HG03520 (cell line): Measurements from ENCODE around the gene MMRN2.
A peak's percentile ranks its signal among the peaks of the same experiment; 100 is the strongest.
"Not testable (repeated sequence)": the region's sequence is repeated elsewhere in the genome, so short reads cannot be mapped to it uniquely, and the experiment has no call there.

ENCODE experiments used
- ATAC-seq: cut with Tn5 transposase; IDR thresholded peaks from one replicate; pipeline ENCODE4 v1.9.1; 2021; ENCODE audit warnings: mild to moderate bottlenecking, moderate library complexity; ENCODE audit not compliant: unreplicated experiment

MMRN2 gene

GRCh38 chr10:86957471-86958115, at the start of gene MMRN2:
TSS of gene MMRN2 (minus strand) at chr10:86957615. CDS start at chr10:86957541, 74 bp downstream.
- ATAC-seq = no peak

GRCh38 chr10:87007124-87007523, 49.7 kb upstream of the MMRN2 start:
- ATAC-seq = not testable (repeated sequence)

- no peak for ATAC-seq
These were observed 43.1 kb upstream of the MMRN2 start for GRCh38 chr10:87000491-87000890.

GRCh38 chr10:86999802-87000403, 42.5 kb upstream of the MMRN2 start:
- ATAC-seq = not testable (repeated sequence)

GRCh38 chr10:86992929-86993328, 35.5 kb upstream of the MMRN2 start:
- no peak for ATAC-seq

GRCh38 chr10:86992456-86992855, 35.0 kb upstream of the MMRN2 start:
- ATAC-seq = no peak

- ATAC-seq = not testable (repeated sequence)
These were observed 33.9 kb upstream of the MMRN2 start for GRCh38 chr10:86991362-86991761.

GRCh38 chr10:86988520-86988919, 31.1 kb upstream of the MMRN2 start:
- ATAC-seq = no peak

- ATAC-seq = not testable (repeated sequence)
These were observed 27.1 kb upstream of the MMRN2 start for GRCh38 chr10:86984498-86984897.

- no peak for ATAC-seq
These were observed 24.3 kb upstream of the MMRN2 start for GRCh38 chr10:86981716-86982115.

- ATAC-seq = not testable (repeated sequence)
These were observed 23.6 kb upstream of the MMRN2 start for GRCh38 chr10:86981020-86981419.

GRCh38 chr10:86979977-86980448, 22.6 kb upstream of the MMRN2 start:
- no peak for ATAC-seq

- ATAC-seq = no peak
These were observed 21.9 kb upstream of the MMRN2 start for GRCh38 chr10:86979296-86979818.

GRCh38 chr10:86978457-86978856, 21.0 kb upstream of the MMRN2 start:
- ATAC-seq = not testable (repeated sequence)

GRCh38 chr10:86976362-86977056, 19.1 kb upstream of the MMRN2 start:
- no peak for ATAC-seq

GRCh38 chr10:86974484-86974883, 17.1 kb upstream of the MMRN2 start:
- ATAC-seq = no peak

- no peak for ATAC-seq
These were observed 15.4 kb upstream of the MMRN2 start for GRCh38 chr10:86972613-86973380.

GRCh38 chr10:86971232-86971991, 14.0 kb upstream of the MMRN2 start:
- peak; percentile 47 for ATAC-seq

GRCh38 chr10:86970982-86971231, 13.5 kb upstream of the MMRN2 start:
- ATAC-seq = no peak

- no peak for ATAC-seq
These were observed 13.0 kb upstream of the MMRN2 start for GRCh38 chr10:86970162-86970981.
